ENCODE measurements around the gene CLEC1B.
A peak's percentile ranks its signal among the peaks of the same experiment; 100 is the strongest.
"Not testable (repeated sequence)": the region's sequence is repeated elsewhere in the genome, so short reads cannot be mapped to it uniquely, and the experiment has no call there.

CLEC1B gene

DNA sequence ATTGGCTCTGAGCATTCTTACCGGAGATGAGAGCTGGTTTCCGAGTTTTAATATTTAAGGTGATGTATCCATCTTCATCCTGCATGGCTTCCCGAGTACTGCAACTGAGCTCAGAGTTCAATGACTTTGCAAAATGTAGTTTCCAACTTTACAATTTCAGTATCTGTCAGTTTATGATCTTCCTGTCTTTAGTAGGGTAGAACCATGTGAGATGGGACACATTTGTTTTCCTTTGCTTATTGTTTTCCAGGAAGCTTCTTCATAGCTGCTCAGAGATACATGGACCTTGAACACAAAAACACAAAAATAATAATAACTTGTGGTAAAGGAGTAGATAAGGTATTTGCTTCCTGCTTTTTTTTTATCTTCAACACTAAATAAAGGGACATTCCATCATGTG, at the start of gene CLEC1B:
Gene CLEC1B, minus strand, starts transcription at position 106 of the 400 bp plus-strand sequence. Its CDS starts 21 bp downstream, at position 85.
- no peak for DNase-seq (ENCODE audit: low read depth, low spot score)

GRCh38 chr12:10048526-10048925, 49.6 kb upstream of the CLEC1B start:
- DNase-seq (ENCODE audit: low read depth, low spot score): no peak

GRCh38 chr12:10042167-10042566, 43.2 kb upstream of the CLEC1B start:
- DNase-seq (ENCODE audit: low read depth, low spot score): no peak

DNA sequence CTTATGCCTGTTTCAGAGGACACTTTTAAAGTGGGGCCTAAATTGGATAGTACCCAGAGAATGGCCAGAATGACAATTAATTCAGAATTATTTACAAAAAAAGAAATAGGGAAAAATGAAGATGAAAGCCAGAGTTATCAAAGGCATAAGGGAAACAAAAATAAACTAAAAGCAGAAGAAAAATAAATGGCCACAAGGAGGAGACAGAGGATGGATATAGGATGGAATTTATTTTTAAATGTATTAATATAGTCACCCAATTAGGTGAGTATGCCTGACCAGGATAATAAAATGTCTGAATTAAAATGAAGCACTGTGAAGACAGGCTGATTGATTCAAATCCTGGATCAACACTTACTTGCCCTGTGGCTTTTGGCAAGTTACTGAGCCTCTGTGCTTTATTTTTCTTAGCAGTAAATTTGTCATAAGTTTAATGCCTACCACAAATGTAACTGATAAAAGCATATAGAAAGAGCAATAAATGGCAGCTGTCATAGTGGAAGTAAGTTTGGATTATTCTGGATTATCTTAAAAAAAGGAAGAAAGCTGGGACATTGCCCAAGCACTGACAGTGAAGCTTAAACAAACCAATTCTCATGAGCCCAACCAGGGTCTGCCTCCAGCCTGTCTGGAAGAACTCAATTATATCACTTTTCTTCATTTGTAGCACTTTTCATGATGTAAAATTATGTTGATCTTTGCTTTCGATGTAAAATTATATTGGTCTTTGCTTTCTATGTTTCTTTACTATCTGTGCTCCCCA, 35.0 kb upstream of the CLEC1B start:
- DNase-seq (ENCODE audit: low read depth, low spot score): no peak

DNA sequence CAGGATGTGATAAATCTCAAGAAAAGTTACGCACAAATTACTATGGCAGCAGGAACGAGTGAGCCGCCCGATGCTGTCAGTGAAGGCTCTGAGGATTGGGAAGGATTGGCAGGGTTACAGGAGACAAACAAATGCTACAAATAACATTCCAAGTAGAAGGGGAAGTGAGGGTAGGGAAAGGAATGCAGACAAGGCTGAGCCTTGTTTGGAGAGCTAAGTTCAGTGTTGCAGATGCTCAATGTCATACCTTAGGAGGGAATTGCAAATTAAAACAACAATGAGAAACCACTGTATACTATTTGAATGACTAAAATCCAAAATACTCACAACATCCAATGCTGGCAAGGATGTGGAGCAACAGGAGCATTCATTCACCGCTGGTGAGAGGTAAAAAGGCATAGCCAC, 32.9 kb upstream of the CLEC1B start:
- DNase-seq (ENCODE audit: low read depth, low spot score): peak; percentile 82

DNA sequence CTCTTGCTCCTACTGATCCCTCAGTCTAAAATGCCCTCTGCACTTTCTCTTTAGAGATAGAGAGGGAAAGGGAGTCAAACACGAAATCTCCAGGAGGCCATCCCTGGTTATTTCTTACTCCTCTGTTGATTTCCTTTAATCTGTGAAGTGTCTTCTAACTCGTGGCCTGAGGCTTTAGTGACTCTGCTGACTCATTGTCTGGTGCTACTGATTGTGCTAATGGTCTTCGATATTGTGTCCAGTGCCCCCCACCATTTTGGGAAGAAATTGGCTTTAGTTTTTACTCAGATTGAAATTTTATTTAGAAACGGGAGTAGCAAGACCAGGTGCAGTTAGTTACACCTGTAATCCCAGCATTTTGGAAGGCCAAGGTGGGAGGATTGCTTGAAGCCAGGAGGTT, 32.4 kb upstream of the CLEC1B start:
- DNase-seq (ENCODE audit: low read depth, low spot score): peak; percentile 8

- DNase-seq (ENCODE audit: low read depth, low spot score): no peak
These were observed 31.5 kb upstream of the CLEC1B start, which contains the start of gene CLEC9A for GRCh38 chr12:10030446-10030845. TSS of gene CLEC9A (plus strand) at chr12:10030682. CDS start at chr12:10052688, 22,006 bp downstream.

DNA sequence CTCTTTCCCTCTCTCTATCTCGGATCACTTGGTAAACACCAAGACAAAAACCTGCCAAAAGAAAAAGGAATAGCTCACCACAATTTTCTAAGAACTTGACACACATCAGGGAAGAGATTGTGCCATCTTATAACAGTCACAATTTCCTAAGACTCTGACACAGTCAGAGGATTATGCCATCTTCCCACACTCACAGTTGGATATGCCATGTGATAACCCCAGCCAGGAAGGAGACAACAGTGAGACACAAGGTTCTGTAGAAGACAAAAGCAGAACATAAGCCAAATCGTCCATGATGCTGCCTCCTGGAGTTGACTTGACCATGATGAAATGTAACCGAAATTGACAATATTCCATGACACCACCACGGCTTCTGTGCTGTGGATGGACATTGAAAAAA, 28.8 kb upstream of the CLEC1B start:
- DNase-seq (ENCODE audit: low read depth, low spot score): peak; percentile 8

GRCh38 chr12:10027311-10027710, 28.4 kb upstream of the CLEC1B start:
- no peak for DNase-seq (ENCODE audit: low read depth, low spot score)

- not testable (repeated sequence) for DNase-seq (ENCODE audit: low read depth, low spot score)
These were observed 27.7 kb upstream of the CLEC1B start for GRCh38 chr12:10026666-10027065.

GRCh38 chr12:10025236-10025635, 26.3 kb upstream of the CLEC1B start:
- DNase-seq (ENCODE audit: low read depth, low spot score): no peak

DNA sequence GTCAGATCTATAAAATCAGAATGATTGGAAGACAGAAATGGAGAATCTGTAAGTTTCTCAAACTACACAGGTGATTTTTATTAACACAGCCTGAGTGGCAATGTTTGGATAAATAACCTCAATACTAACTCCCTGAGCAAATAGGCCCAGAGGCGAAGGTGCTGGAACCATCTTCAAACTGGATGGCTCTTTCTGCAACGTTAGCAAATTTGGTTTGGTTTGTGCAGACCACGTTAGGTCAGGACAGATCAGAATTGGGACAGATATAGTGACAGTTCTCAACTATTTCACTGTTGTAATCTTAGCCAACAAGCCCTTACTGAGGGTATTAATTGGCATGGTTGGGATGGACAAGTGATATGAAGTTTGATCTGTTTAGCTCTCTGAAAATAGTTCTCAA, 22.4 kb upstream of the CLEC1B start:
- DNase-seq (ENCODE audit: low read depth, low spot score): no peak

- no peak for DNase-seq (ENCODE audit: low read depth, low spot score)
These were observed 19.5 kb upstream of the CLEC1B start for GRCh38 chr12:10018386-10018785.

GRCh38 chr12:10016881-10017280, 18.0 kb upstream of the CLEC1B start:
- no peak for DNase-seq (ENCODE audit: low read depth, low spot score)

DNA sequence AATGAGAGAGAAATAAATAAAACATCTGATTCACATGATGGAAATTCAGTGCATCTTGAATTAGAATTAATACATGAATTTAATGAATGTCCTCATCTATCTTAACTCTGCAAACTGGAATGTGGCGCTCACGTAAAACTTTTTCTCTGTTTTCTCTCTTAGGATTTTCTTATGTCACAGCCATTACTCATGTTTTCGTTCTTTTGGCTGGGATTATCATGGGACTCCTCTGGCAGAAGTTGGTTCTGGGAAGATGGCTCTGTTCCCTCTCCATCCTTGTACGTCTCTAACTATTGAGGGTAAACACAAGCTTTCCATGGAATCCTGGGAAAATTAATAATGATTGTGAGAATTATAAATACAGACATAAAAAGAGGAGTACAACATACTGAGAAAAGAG, 16.5 kb upstream of the CLEC1B start:
- DNase-seq (ENCODE audit: low read depth, low spot score): no peak

DNA sequence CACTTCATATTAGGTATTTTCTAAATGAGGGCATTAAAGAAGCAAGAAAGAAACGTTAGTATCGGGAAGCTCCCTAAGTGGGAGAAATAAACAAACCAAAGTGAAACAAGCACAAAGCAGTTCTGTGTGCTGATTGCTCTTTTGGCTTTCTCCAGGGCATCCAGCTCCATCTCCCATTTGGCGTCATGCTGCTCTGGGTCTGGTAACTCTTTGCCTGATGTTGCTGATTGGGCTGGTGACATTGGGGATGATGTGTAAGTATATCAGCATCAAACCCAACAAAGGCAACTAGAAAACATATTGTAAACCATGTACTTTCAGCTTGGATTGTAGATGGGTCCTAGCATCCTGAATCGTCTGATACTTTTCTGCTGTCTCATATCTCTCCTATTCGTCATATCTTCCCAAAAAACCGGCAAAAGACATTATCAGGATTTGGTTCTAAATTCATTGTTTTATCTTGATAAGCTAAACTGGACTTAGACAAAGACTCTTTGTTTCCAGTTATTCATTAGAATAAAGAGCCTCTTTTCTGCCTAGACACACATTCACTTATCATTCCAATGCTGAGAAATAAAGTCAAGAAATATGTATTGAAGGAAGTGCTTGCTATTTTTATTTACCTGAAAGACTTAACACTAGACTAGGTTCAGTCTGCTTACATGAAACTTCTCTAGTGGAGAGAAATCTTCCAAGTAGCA, 13.9 kb upstream of the CLEC1B start:
- no peak for DNase-seq (ENCODE audit: low read depth, low spot score)

DNA sequence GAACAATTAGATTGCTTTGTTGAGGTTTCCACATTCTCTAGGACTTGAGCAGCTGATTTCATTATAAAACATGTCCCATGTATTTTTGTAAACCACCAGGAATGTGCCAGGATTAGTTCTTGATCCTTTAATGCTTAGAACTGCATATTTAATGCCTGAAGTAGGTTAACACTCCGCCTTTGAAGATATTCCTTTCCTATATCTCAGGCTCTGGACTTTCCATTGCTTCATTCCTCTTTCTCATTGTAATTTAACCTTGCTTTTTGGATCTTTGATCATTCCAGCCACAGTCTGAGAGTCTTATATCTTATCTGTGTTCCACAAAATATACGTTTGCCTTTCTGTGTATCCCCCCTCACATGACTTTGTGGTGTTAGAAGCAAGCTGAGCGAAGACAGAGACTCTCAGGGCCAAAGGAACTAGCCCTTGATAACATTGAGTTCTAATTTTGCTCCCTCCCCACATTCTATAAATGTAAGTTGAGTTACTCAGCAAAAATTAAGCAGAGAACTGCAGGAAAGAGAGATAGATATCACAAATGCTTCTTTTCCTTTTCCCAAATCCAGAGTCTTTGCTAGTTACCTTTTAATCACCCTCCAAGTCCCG, 2.4 kb upstream of the CLEC1B start:
- DNase-seq (ENCODE audit: low read depth, low spot score): no peak

DNA sequence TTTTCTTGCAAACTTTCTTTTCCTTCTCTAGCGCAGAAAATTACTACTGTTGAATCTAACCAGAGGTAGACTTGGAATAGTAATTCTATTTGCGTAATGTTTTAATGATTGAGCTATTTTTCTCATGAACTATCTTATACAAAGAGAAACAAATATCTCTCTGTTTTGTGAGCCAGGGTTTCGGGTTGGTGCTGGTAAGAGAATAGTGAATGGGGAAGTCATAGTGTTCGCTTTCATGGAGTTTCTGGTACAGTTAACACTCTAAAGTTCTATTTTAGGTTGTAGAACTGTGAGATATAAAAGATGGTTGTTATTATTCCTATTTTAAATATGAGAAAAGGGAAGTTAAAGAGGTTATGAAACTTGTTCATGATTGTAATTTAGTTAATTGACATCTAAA, 6.6 kb downstream of the CLEC1B start:
- no peak for DNase-seq (ENCODE audit: low read depth, low spot score)

- DNase-seq (ENCODE audit: low read depth, low spot score): no peak
These were observed 7.0 kb downstream of the CLEC1B start for GRCh38 chr12:9991876-9992275.

GRCh38 chr12:9980126-9980525, 18.8 kb downstream of the CLEC1B start:
- DNase-seq (ENCODE audit: low read depth, low spot score): no peak

GRCh38 chr12:9977916-9978315, 21.0 kb downstream of the CLEC1B start:
- DNase-seq (ENCODE audit: low read depth, low spot score): no peak

GRCh38 chr12:9976626-9977025, 22.3 kb downstream of the CLEC1B start:
- not testable (repeated sequence) for DNase-seq (ENCODE audit: low read depth, low spot score)

- DNase-seq (ENCODE audit: low read depth, low spot score): no peak
These were observed 23.3 kb downstream of the CLEC1B start for GRCh38 chr12:9975614-9976013.

Measured in astrocyte of the hippocampus (primary cell).